Measurements from ENCODE around the gene SYNJ2BP.

The SYNJ2BP gene

DNA sequence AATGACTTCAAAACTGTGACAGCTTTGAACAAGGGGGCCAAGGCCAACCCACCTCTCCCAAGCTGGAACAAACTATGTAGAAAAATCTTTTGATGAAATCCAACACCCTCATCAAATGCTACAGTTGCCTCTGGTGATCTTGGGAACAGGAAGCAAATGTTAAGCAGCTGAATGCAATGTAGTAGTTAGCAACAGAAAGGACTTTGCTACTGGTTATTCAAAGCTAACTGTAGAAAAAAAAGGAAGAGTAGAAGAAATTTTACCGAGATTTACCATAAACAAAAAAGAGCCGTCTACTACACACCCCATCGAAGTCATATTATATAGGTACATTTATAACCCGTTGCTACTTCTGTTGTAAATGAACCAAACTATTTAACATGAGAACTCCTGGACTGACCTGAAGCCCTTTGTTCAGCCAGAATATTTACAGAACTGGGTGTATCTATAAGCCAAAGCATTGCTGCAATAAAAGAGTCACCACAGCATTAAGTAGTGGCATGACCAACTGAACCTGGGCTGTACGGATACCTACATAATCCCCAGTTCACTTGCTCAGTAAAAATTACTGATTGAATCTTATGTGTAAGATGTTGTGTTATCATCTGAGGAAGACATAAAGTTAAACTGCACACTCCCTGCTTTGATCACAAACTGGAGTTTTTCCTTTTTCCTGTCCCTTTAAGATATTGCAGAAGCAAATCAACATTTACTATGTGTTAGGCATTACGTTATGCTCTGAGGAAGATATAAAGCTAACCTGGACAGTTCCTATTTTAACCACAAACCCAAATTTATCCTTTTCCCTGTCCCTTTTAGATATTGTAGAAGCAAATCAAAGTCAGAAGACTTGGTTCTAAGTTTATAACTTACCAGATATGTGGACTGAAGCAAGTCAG lies 25.1 kb downstream of the SYNJ2BP start:
- TF ChIP-seq, protein P1, sequence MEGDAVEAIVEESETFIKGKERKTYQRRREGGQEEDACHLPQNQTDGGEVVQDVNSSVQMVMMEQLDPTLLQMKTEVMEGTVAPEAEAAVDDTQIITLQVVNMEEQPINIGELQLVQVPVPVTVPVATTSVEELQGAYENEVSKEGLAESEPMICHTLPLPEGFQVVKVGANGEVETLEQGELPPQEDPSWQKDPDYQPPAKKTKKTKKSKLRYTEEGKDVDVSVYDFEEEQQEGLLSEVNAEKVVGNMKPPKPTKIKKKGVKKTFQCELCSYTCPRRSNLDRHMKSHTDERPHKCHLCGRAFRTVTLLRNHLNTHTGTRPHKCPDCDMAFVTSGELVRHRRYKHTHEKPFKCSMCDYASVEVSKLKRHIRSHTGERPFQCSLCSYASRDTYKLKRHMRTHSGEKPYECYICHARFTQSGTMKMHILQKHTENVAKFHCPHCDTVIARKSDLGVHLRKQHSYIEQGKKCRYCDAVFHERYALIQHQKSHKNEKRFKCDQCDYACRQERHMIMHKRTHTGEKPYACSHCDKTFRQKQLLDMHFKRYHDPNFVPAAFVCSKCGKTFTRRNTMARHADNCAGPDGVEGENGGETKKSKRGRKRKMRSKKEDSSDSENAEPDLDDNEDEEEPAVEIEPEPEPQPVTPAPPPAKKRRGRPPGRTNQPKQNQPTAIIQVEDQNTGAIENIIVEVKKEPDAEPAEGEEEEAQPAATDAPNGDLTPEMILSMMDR (IDR thresholded peaks at IDR 0.05; ENCODE audit: low read depth, low read length, missing control alignments): no peak
- DNase-seq (ENCODE audit: low read depth): no peak
- no peak overlapping the region for H3K4me3 ChIP-seq (ENCODE audit: low read depth, low read length)

DNA sequence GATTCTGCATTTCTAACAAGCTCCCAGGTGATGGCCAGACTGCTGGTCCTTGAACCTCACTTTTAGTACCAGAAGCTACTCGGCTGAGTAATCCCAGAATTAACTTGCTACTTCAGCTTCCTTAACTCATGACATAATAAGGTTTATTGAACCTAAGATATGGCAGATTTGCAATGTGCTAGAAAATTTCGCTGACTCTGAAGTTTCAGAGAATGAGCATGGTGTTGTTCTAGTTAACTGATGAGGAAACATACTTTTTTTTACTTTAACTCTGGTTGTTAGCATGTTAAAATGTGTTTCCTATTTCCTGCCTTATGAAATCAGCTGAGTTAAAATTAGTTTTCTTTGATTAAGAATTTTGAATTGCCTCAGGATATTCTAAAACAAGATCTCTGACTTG lies 34.4 kb downstream of the SYNJ2BP start:
- TF ChIP-seq, protein P1 (IDR thresholded peaks at IDR 0.05; ENCODE audit: low read depth, low read length, missing control alignments): no peak
- H3K4me3 ChIP-seq (ENCODE audit: low read depth, low read length): no peak overlapping the region
- no peak for DNase-seq (ENCODE audit: low read depth)

DNA sequence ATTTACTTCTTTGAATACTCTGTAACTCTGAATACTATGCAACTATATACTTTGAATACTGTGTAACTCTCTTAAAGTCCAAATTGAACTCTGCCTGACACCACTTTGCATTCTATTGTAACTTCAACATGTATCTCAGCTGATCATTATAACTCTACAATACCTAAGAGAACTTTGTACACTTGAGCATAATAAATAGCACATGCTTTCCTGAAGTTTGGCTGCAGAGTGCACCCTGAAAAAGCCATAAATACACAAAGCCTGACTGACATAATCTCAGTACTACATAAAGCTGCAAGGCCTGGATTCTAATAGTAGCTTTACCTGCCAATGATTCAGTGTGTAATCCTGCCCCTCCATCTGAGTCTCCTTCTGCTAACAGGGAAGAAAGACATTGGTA lies 36.1 kb downstream of the SYNJ2BP start:
- H3K4me3 ChIP-seq (ENCODE audit: low read depth, low read length): no peak overlapping the region
- DNase-seq (ENCODE audit: low read depth): no peak
- TF ChIP-seq, protein P1 (IDR thresholded peaks at IDR 0.05; ENCODE audit: low read depth, low read length, missing control alignments): no peak

DNA sequence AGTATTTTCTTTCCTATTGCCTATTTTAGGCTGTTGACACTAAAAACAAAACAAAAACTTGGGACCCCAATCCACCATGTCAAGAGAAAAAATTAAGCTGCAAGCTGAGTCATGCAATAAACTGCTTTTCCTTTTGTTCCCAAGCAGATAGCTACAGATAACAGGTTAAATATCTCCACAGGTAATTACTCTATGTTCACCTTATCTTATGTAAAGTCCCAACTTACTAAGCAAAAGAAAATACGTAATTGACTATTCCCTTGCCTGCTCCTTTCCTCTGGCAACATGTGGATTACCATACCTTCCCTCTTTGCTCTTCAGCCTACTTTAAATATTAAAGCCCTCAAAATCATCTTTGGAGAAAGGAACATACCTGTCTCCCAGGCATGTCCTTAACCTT lies 38.2 kb downstream of the SYNJ2BP start:
- DNase-seq (ENCODE audit: low read depth): no peak
- no peak overlapping the region for H3K4me3 ChIP-seq (ENCODE audit: low read depth, low read length)
- TF ChIP-seq, protein P1 (IDR thresholded peaks at IDR 0.05; ENCODE audit: low read depth, low read length, missing control alignments): no peak
